K562 (cell line): ENCODE data around the gene MYO15B. TPM values are rescaled to one million over a fixed set of nuclear protein-coding genes. Genes with fewer than 3 reads are reported as not detected.

Experiments used
- DACH1 ChIP-seq: fragments of 450-650 bp; IDR thresholded peaks from 2 replicates; pipeline ENCODE4 v1.6.1; 2018; ENCODE audit not compliant: partially characterized antibody
- EP400 ChIP-seq: fragments of 450-650 bp; IDR thresholded peaks from 2 replicates; pipeline ENCODE4 v1.6.1; 2017; ENCODE audit warnings: antibody characterized with exemption, mild to moderate bottlenecking, moderate library complexity
- FOXA3 ChIP-seq, 2 experiments: fragments of 450-650 bp in 1 of 2; sonication (generic) in 1 of 2; formaldehyde crosslinking; IDR thresholded peaks in 1 of 2; conservative IDR thresholded peaks in 1 of 2; 2 replicates each; pipeline versions ENCODE4 v1.4.0 to v1.8.0; 2020 to 2022; ENCODE audit warnings: mild to moderate bottlenecking in 2 of 2, missing genetic modification reagents in 1 of 2
- JUNB ChIP-seq: fragments of 450-650 bp; formaldehyde crosslinking; conservative IDR thresholded peaks from 2 replicates; pipeline ENCODE4 v1.4.0; 2020; ENCODE audit warnings: mild to moderate bottlenecking
- NFATC3 ChIP-seq: fragments of 450-650 bp; IDR thresholded peaks from 2 replicates; pipeline ENCODE4 v1.6.1; 2017; ENCODE audit warnings: mild to moderate bottlenecking
- NFE2 ChIP-seq: IDR thresholded peaks from 2 replicates; pipeline ENCODE4 v1.6.1; 2014; ENCODE audit warnings: antibody characterized with exemption, low read depth
- NR0B1 ChIP-seq: fragments of 450-650 bp; IDR thresholded peaks from one replicate; pipeline ENCODE4 v1.6.1; 2018; ENCODE audit warnings: mild to moderate bottlenecking, moderate library complexity; ENCODE audit not compliant: partially characterized antibody
- PCBP2 ChIP-seq: fragments of 200-400 bp; formaldehyde crosslinking; IDR thresholded peaks from 2 replicates; pipeline ENCODE4 v1.6.1; 2018; ENCODE audit warnings: low read length, low read depth, mild to moderate bottlenecking, moderate library complexity; ENCODE audit not compliant: poor library complexity, severe bottlenecking
- POLR2A ChIP-seq: fragments of 450-650 bp; conservative IDR thresholded peaks from 2 replicates; pipeline ENCODE4 v1.6.1; 2016
- POLR2AphosphoS5 ChIP-seq: IDR thresholded peaks from 2 replicates; pipeline ENCODE4 v1.6.1; 2011; ENCODE audit warnings: mild to moderate bottlenecking, low read depth, low read length, moderate library complexity; ENCODE audit not compliant: control insufficient read depth, insufficient read depth
- POLR2G ChIP-seq: fragments of 200-400 bp; formaldehyde crosslinking; IDR thresholded peaks from 2 replicates; pipeline ENCODE4 v1.6.1; 2017; ENCODE audit warnings: low read depth, mild to moderate bottlenecking, antibody characterized with exemption, low read length, moderate library complexity
- RERE ChIP-seq: sonication (generic); formaldehyde crosslinking; IDR thresholded peaks from 2 replicates; pipeline ENCODE4 v1.8.0; 2023; ENCODE audit warnings: missing genetic modification reagents, mild to moderate bottlenecking, borderline replicate concordance
- SIN3A ChIP-seq, 2 experiments: fragments of 150-350 bp in 1 of 2; IDR thresholded peaks; 2 replicates each; pipeline ENCODE4 v1.6.1; 2011 to 2016; ENCODE audit warnings: borderline replicate concordance in 2 of 2, low read depth in 2 of 2, low read length in 2 of 2, mild to moderate bottlenecking in 2 of 2, moderate library complexity in 2 of 2; ENCODE audit not compliant: control insufficient read depth in 1 of 2
- TAF9B ChIP-seq: fragments of 450-650 bp; IDR thresholded peaks from 2 replicates; pipeline ENCODE4 v1.6.1; 2018; ENCODE audit warnings: mild to moderate bottlenecking; ENCODE audit not compliant: partially characterized antibody
- TFAP4 ChIP-seq: sonication (generic); formaldehyde crosslinking; IDR thresholded peaks from 2 replicates; pipeline ENCODE4 v1.8.0; 2022; ENCODE audit warnings: missing genetic modification reagents, mild to moderate bottlenecking, moderate library complexity, borderline replicate concordance
- ZKSCAN8 ChIP-seq: fragments of 200-800 bp; sonication (Bioruptor generic); IDR thresholded peaks from 2 replicates; pipeline ENCODE4 v1.6.1; 2016; ENCODE audit warnings: missing genetic modification characterization, missing compliant biosample characterization
- ZNF395 ChIP-seq: fragments of 200-800 bp; sonication (Bioruptor generic); IDR thresholded peaks from 2 replicates; pipeline ENCODE4 v1.6.1; 2017; ENCODE audit warnings: missing genetic modification characterization, missing compliant biosample characterization
- ZNF41 ChIP-seq: fragments of 250-450 bp; sonication (Bioruptor Pico); conservative IDR thresholded peaks from 2 replicates; pipeline ENCODE4 v1.4.0; 2020; ENCODE audit warnings: mild to moderate bottlenecking
- polyA plus RNA-seq, 8 experiments: library from polyadenylated mRNA; depleted of rRNA in 4 of 8; stranded (reverse) in 5 of 8; unstranded in 3 of 8; fragments of >200 nt; fragmentation: Nextera tagmentation in 2 of 8; fragmentation: Illumina TruSeq in 1 of 8; extraction: Ambion mirVana in 2 of 8; extraction: Trizol in 1 of 8; gene quantifications; 2 replicates each; pipeline versions ENCODE4 v1.2.1 to v1.2.3, GENCODE V29; 2011 to 2014; ENCODE audit warnings: inconsistent platforms in 1 of 8, missing spikeins in 1 of 8
- total RNA-seq, 7 experiments: library from RNA; depleted of rRNA in 6 of 7; stranded (reverse); fragments of >200 nt in 6 of 7; fragmentation: Illumina TruSeq in 2 of 7; extraction: Trizol in 2 of 7; gene quantifications; 2 replicates each; pipeline versions ENCODE4 v1.2.1 to v1.2.3, GENCODE V29; 2011 to 2021; ENCODE audit warnings: low replicate concordance in 1 of 7

MYO15B gene
- total and polyA plus RNA-seq, 9 of the 15 experiments (the other 6 are each of a cell fraction or from before 2014, with no cell fraction given), result 0.05 to 3.1 (median 0.83) TPM; not detected in 2

- TF ChIP-seq NR0B1, result no peak
- TF ChIP-seq EP400, result peak; percentile 89
- TF ChIP-seq RERE (CRISPR knock-in tag), result no peak
- TF ChIP-seq TAF9B, result peak; percentile 60
- no peak for TF ChIP-seq PCBP2
- no peak for TF ChIP-seq NFATC3
- TF ChIP-seq SIN3A (IDR thresholded peaks at IDR 0.05; ENCODE audit: borderline replicate concordance in 2 of 2, control insufficient read depth in 1 of 2, low read depth in 2 of 2, low read length in 2 of 2), result peak; percentile 81 to 95; a peak in 2 of 4 replicates
- no peak for TF ChIP-seq DACH1
- TF ChIP-seq TFAP4 (CRISPR knock-in tag), result peak; percentile 77; the same call in 1 of the 2 replicates
- TF ChIP-seq POLR2AphosphoS5, result peak; percentile 92
- peak; percentile 88 for TF ChIP-seq POLR2G
- no peak for TF ChIP-seq FOXA3 (CRISPR knock-in tag; conservative IDR thresholded peaks at IDR 0.05 in 1 of 2, IDR thresholded peaks at IDR 0.05 in 1 of 2)
- no peak for TF ChIP-seq ZNF395 (CRISPR knock-in tag)
- TF ChIP-seq JUNB (CRISPR knock-in tag), result no peak
- no peak for TF ChIP-seq ZKSCAN8 (CRISPR knock-in tag)
- peak; percentile 91 for TF ChIP-seq POLR2A
- no peak for TF ChIP-seq NFE2
- TF ChIP-seq ZNF41, result no peak
Observed at GRCh38 chr17:75666959-75667790, 79.6 kb downstream of the MYO15B start, which contains the start of the genes RECQL5 and SAP30BP (continued).
